IMR-90 (cell line): ENCODE measurements around the gene MARCOL. TPM values are rescaled to one million over a fixed set of nuclear protein-coding genes. Genes with fewer than 3 reads are reported as not detected.

Experiments used
- ATAC-seq: fragments of 200-7000 bp; cut with Tn5 transposase; 2 replicates; pipeline ENCODE4 v1.9.1; 2020; ENCODE audit warnings: low read depth, mild to moderate bottlenecking, moderate library complexity
- BruUV-seq: library from RNA; stranded (reverse); fragments of 400-500 nt; replicated peaks from 2 replicates; lab custom pipeline; 2021; lab: Mats Ljungman, UMichigan
- CTCF ChIA-PET: fragments of 300-600 bp; formaldehyde crosslinking; extraction: SDS; loops from one replicate; lab custom pipeline; 2021; ENCODE audit warnings: antibody characterized with exemption; lab: Yijun Ruan, JAX
- POLR2A ChIA-PET: fragments of 300-600 bp; sonication (Branson Sonifier 250); formaldehyde crosslinking; loops from one replicate; lab custom pipeline; 2022; ENCODE audit warnings: antibody characterized with exemption; ENCODE audit not compliant: unreplicated experiment; lab: Charles Lee
- DNase-seq: peaks from one replicate; pipeline ENCODE4 v3.0.0; 2013
- H2AFZ ChIP-seq: replicated peaks from 2 replicates; pipeline ENCODE3; 2013; ENCODE audit warnings: low read length, mild to moderate bottlenecking; ENCODE audit not compliant: poor library complexity
- H2AK5ac ChIP-seq: 2 replicates; pipeline ENCODE4 v1.6.1; 2013; ENCODE audit warnings: low read depth, low read length, inconsistent platforms
- H2AK9ac ChIP-seq: replicated peaks from 2 replicates; pipeline ENCODE3; 2013; ENCODE audit warnings: mild to moderate bottlenecking, low read depth, low read length, moderate library complexity; ENCODE audit not compliant: poor library complexity
- H2BK120ac ChIP-seq: 2 replicates; pipeline ENCODE4 v1.6.1; 2013; ENCODE audit warnings: low read depth, low read length, inconsistent platforms
- H2BK15ac ChIP-seq: 3 replicates; pipeline ENCODE4 v1.6.1; 2013; ENCODE audit warnings: low read depth, low read length, inconsistent platforms
- H2BK20ac ChIP-seq: 2 replicates; pipeline ENCODE4 v1.6.1; 2013; ENCODE audit warnings: low read depth, mild to moderate bottlenecking, inconsistent platforms, low read length, moderate library complexity
- H2BK5ac ChIP-seq: 2 replicates; pipeline ENCODE4 v1.6.1; 2013; ENCODE audit warnings: mild to moderate bottlenecking, low read depth, low read length, inconsistent platforms; ENCODE audit not compliant: poor library complexity, severe bottlenecking
- H3K14ac ChIP-seq: replicated peaks from 2 replicates; pipeline ENCODE4 v1.6.1; 2013; ENCODE audit warnings: low read depth, low read length, inconsistent platforms
- H3K18ac ChIP-seq: 2 replicates; pipeline ENCODE4 v1.6.1; 2013; ENCODE audit warnings: low read depth, low read length, control low read depth
- H3K23ac ChIP-seq: 2 replicates; pipeline ENCODE4 v1.6.1; 2013; ENCODE audit warnings: low read depth, low read length, inconsistent platforms
- H3K27ac ChIP-seq: 2 replicates; pipeline ENCODE4 v1.5.1; 2013; ENCODE audit warnings: mild to moderate bottlenecking, control low read depth, low read length; ENCODE audit not compliant: insufficient read depth
- H3K27me3 ChIP-seq: 2 replicates; pipeline ENCODE4 v1.6.1; 2013; ENCODE audit warnings: low read length; ENCODE audit not compliant: control insufficient read depth, insufficient read depth
- H3K36me3 ChIP-seq: 2 replicates; pipeline ENCODE4 v1.6.1; 2013; ENCODE audit warnings: low read length, mixed read lengths; ENCODE audit not compliant: control insufficient read depth, insufficient read depth
- H3K4ac ChIP-seq: 2 replicates; pipeline ENCODE4 v1.6.1; 2013; ENCODE audit warnings: low read depth, low read length, inconsistent platforms
- H3K4me1 ChIP-seq: 2 replicates; pipeline ENCODE4 v1.6.1; 2013; ENCODE audit warnings: low read length, mixed read lengths; ENCODE audit not compliant: control insufficient read depth, insufficient read depth
- H3K4me2 ChIP-seq: 2 replicates; pipeline ENCODE4 v1.6.1; 2013; ENCODE audit warnings: low read depth, mild to moderate bottlenecking, control low read depth, low read length, moderate library complexity
- H3K4me3 ChIP-seq: 2 replicates; pipeline ENCODE4 v1.5.1; 2013; ENCODE audit warnings: low read depth, mild to moderate bottlenecking, control low read depth, low read length, moderate library complexity; ENCODE audit not compliant: insufficient read depth
- H3K56ac ChIP-seq: 2 replicates; pipeline ENCODE4 v1.6.1; 2013; ENCODE audit warnings: low read length, inconsistent platforms; ENCODE audit not compliant: insufficient read depth; ENCODE audit errors: extremely low read depth
- H3K79me1 ChIP-seq, 2 experiments: 2 replicates each; pipeline ENCODE4 v1.6.1; 2013; ENCODE audit warnings: low read length in 2 of 2, inconsistent platforms in 1 of 2, low read depth in 1 of 2
- H3K9ac ChIP-seq: 2 replicates; pipeline ENCODE4 v1.6.1; 2013; ENCODE audit warnings: low read depth, low read length, control low read depth
- H3K9me1 ChIP-seq: 2 replicates; pipeline ENCODE4 v1.6.1; 2013; ENCODE audit warnings: low read length, inconsistent platforms; ENCODE audit not compliant: insufficient read depth
- H3K9me3 ChIP-seq: 2 replicates; pipeline ENCODE4 v1.6.1; 2013; ENCODE audit warnings: low read length; ENCODE audit not compliant: control insufficient read depth, insufficient read depth
- H4K20me1 ChIP-seq: 2 replicates; pipeline ENCODE4 v1.6.1; 2013; ENCODE audit warnings: low read length, inconsistent platforms; ENCODE audit not compliant: insufficient read depth
- H4K5ac ChIP-seq: 2 replicates; pipeline ENCODE4 v1.6.1; 2013; ENCODE audit warnings: mild to moderate bottlenecking, low read depth, low read length, control low read depth
- H4K8ac ChIP-seq, 2 experiments: 2 replicates each; pipeline ENCODE4 v1.6.1; 2013; ENCODE audit warnings: low read depth in 2 of 2, low read length in 2 of 2, control low read depth in 1 of 2, inconsistent platforms in 1 of 2
- H4K91ac ChIP-seq: 2 replicates; pipeline ENCODE4 v1.6.1; 2013; ENCODE audit warnings: low read depth, low read length, inconsistent platforms; ENCODE audit not compliant: insufficient read depth
- BHLHE40 ChIP-seq: fragments of 150-350 bp; IDR thresholded peaks from 2 replicates; pipeline ENCODE4 v1.6.1; 2016; ENCODE audit warnings: mild to moderate bottlenecking, low read depth, low read length
- CEBPB ChIP-seq: IDR thresholded peaks from 2 replicates; pipeline ENCODE4 v1.6.1; 2012; ENCODE audit warnings: low read depth, low read length, improper control_type of control experiment
- FOS ChIP-seq: fragments of 150-350 bp; IDR thresholded peaks from 2 replicates; pipeline ENCODE4 v1.6.1; 2016; ENCODE audit warnings: low read depth, low read length
- MAFK ChIP-seq: IDR thresholded peaks from 2 replicates; pipeline ENCODE4 v1.6.1; 2012; ENCODE audit warnings: low read depth, low read length, improper control_type of control experiment
- MXI1 ChIP-seq: IDR thresholded peaks from 2 replicates; pipeline ENCODE4 v1.6.1; 2012; ENCODE audit warnings: low read depth, mild to moderate bottlenecking, low read length, moderate library complexity, borderline replicate concordance
- NFE2L2 ChIP-seq: fragments of 150-350 bp; IDR thresholded peaks from 2 replicates; pipeline ENCODE4 v1.6.1; 2016; ENCODE audit warnings: low read depth, mild to moderate bottlenecking, low read length
- RAD21 ChIP-seq: IDR thresholded peaks from 2 replicates; pipeline ENCODE4 v1.6.1; 2012; ENCODE audit warnings: low read length, improper control_type of control experiment
- RCOR1 ChIP-seq: IDR thresholded peaks from 2 replicates; pipeline ENCODE4 v1.6.1; 2012; ENCODE audit warnings: mild to moderate bottlenecking, low read length, improper control_type of control experiment; ENCODE audit not compliant: insufficient replicate concordance
- RFX5 ChIP-seq: IDR thresholded peaks from 2 replicates; pipeline ENCODE4 v1.8.0; 2012; ENCODE audit warnings: low read depth, mild to moderate bottlenecking, low read length, moderate library complexity
- SMC3 ChIP-seq: fragments of 150-350 bp; IDR thresholded peaks from 2 replicates; pipeline ENCODE4 v1.6.1; 2016; ENCODE audit warnings: low read depth, mild to moderate bottlenecking, antibody characterized with exemption, low read length, moderate library complexity
- WGBS, 2 experiments: methylation state at CpG; one replicate each; pipeline versions ENCODE4 v1.1.5 to v1.1.7; 2013; ENCODE audit warnings: missing lambda C conversion rate in 2 of 2; ENCODE audit not compliant: insufficient read length in 1 of 2; ENCODE audit errors: extremely low coverage in 2 of 2; 5-methylcytosine and 5-hydroxymethylcytosine counted together
- dilution Hi-C: fragments of 300-500 bp; cut with HindIII; formaldehyde crosslinking; loops from one replicate; pipeline ENCODE4 v1.14.3; 2018; ENCODE audit warnings: low sequenced_read_pairs; ENCODE audit not compliant: unreplicated experiment
- in situ Hi-C: fragments of 300-500 bp; cut with MboI; formaldehyde crosslinking; loops from 3 replicates; pipeline ENCODE4 v1.14.3; 2019; ENCODE audit warnings: low sequenced_read_pairs, inconsistent platforms, mixed read lengths
- intact Hi-C: fragments of 100-400 bp; cut with micrococcal nuclease; formaldehyde crosslinking; loops from 2 replicates; pipeline ENCODE4 v1.10.0; 2022
- polyA plus RNA-seq, 3 experiments: library from polyadenylated mRNA; depleted of rRNA; stranded (reverse); fragments of >200 nt; gene quantifications; 2 replicates each; pipeline ENCODE4 v1.2.3, GENCODE V29; 2012; ENCODE audit warnings: low replicate concordance in 1 of 3
- total RNA-seq: library from RNA; depleted of rRNA; stranded (reverse); fragments of >200 nt; gene quantifications from 2 replicates; pipeline ENCODE4 v1.2.3, GENCODE V29; 2012

Gene MARCOL
- total and polyA plus RNA-seq, 2 of the 4 experiments (the other 2 are of a cell fraction) = not detected

DNA sequence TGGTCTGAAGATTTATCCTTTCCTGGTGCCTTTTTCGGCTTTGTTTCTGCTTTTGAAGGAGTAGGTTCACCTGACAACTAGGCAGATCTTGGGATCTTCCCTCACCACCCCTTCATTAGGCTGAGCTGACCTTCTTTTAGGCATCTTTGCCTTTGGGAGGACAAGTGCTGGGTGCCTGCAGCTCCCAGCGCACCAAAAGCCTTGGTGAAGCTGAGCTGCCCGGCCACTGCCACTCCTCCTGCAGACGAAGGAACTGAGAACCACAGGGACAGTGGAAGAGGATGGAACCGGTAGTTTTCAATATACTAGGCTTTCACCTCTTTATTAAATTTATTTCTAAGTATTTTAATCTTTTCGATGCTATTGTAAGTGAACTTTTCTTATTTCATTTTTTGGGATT is 16.8 kb upstream of the MARCOL start:
- Histone ChIP-seq H4K8ac (no peak overlapping the region), H3K14ac (no peak overlapping the region), H3K4me1 (no peaks in the 10 kb centered on the region), H3K27ac (no peak overlapping the region), H2BK5ac (no peak overlapping the region), H2BK20ac (no peak overlapping the region), H4K5ac (no peak overlapping the region), H2BK120ac (no peak overlapping the region), H2AK9ac (no peak overlapping the region), H3K4me3 (no peak overlapping the region), H3K27me3 (no peaks in the 10 kb centered on the region), H3K9me1 (no peaks in the 10 kb centered on the region), H3K79me1 (no peaks in the 10 kb centered on the region), H3K4me2 (no peak overlapping the region), H4K20me1 (no peaks in the 10 kb centered on the region), H2BK15ac (no peak overlapping the region), H3K9ac (no peak overlapping the region), H3K56ac (no peak overlapping the region), H3K36me3 (no peaks in the 10 kb centered on the region), H3K18ac (no peak overlapping the region), H3K9me3 (no peaks in the 10 kb centered on the region), H2AFZ (no peak overlapping the region), H3K23ac (no peak overlapping the region), H3K4ac (no peak overlapping the region), H4K91ac (no peak overlapping the region), H2AK5ac (no peak overlapping the region)
- no CpG with 5 or more reads among the region's 6 CpGs for WGBS, 2 experiments
- CTCF ChIA-PET = interaction anchor here (0.7 to 0.9 kb wide), 2 partner anchors 9 to 1292 kb away, joined by 3 read pairs; no protein-coding TSS in a partner anchor
- BruUV-seq = no TSS peak
- dilution Hi-C loops (no loop called here), in situ Hi-C loops (no loop called here), intact Hi-C loops (loop anchor here (5.0 kb wide), 1 partner anchor 116 kb away; the partner anchor contains the start of gene SPINK9)
- no peak for ATAC-seq
- TF ChIP-seq MXI1 = no peak
- no peak for TF ChIP-seq RAD21
- no peak for TF ChIP-seq SMC3
- no peak for TF ChIP-seq FOS
- TF ChIP-seq NFE2L2 = no peak
- no peak for TF ChIP-seq CEBPB
- no peak for TF ChIP-seq MAFK
- no peak for TF ChIP-seq RFX5
- no peak for TF ChIP-seq BHLHE40
- TF ChIP-seq RCOR1 = no peak
- no peak for DNase-seq
- POLR2A ChIA-PET = no interaction called here
